ENCODE data around the gene PLEKHA5. TPM values are rescaled to one million over a fixed set of nuclear protein-coding genes. Genes with fewer than 3 reads are reported as not detected.

PLEKHA5 gene, protein sequence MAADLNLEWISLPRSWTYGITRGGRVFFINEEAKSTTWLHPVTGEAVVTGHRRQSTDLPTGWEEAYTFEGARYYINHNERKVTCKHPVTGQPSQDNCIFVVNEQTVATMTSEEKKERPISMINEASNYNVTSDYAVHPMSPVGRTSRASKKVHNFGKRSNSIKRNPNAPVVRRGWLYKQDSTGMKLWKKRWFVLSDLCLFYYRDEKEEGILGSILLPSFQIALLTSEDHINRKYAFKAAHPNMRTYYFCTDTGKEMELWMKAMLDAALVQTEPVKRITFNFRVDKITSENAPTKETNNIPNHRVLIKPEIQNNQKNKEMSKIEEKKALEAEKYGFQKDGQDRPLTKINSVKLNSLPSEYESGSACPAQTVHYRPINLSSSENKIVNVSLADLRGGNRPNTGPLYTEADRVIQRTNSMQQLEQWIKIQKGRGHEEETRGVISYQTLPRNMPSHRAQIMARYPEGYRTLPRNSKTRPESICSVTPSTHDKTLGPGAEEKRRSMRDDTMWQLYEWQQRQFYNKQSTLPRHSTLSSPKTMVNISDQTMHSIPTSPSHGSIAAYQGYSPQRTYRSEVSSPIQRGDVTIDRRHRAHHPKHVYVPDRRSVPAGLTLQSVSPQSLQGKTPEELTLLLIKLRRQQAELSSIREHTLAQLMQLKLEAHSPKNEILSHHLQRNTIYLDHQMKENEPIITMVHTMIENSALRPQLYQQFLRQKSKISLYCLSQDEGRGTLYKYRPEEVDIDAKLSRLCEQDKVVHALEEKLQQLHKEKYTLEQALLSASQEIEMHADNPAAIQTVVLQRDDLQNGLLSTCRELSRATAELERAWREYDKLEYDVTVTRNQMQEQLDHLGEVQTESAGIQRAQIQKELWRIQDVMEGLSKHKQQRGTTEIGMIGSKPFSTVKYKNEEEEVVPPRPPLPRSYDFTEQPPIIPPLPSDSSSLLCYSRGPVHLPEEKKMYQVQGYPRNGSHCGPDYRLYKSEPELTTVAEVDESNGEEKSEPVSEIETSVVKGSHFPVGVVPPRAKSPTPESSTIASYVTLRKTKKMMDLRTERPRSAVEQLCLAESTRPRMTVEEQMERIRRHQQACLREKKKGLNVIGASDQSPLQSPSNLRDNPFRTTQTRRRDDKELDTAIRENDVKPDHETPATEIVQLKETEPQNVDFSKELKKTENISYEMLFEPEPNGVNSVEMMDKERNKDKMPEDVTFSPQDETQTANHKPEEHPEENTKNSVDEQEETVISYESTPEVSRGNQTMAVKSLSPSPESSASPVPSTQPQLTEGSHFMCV
- 53.7 and 88.4 TPM in 2 replicates for total RNA-seq
- polyA plus RNA-seq: 103 and 127 TPM in 2 replicates

DNA sequence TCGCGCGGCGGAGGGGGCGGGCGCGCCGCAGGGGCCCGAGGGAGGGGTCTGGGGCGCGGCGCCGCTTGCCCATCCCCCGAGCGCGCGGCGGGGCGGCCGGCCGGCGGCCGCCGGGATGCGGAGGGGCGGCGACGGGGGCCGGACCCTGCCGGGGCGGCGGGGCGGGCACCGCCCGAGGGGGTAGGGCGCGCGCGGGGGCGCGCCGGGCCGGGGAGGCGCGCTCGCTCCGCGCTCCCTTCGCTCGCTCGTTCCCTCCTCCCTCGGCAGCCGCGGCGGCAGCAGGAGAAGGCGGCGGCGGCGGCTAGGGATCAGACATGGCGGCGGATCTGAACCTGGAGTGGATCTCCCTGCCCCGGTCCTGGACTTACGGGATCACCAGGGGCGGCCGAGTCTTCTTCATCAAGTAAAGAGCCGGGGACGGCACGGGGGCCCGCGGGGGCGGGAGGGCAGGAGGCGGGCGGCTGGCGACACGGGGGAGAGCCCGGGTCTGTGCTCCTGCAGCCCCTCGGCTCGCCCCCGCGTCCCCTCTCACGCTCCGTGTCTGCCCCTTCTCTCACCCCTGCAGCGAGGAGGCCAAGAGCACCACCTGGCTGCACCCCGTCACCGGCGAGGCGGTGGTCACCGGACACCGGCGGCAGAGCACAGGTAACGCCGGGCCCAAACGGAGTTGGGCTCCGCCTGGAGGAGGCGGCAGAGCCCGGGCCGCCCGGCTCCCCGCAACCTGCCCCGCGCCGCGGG lies at the start of gene PLEKHA5:
Gene PLEKHA5, plus strand, starts transcription at position 248 of the 738 bp plus-strand sequence. Its CDS starts 67 bp downstream, at position 315.
- H3K27ac ChIP-seq: peak within 1 kb of the TSS; percentile 82
- TF ChIP-seq, protein P1, sequence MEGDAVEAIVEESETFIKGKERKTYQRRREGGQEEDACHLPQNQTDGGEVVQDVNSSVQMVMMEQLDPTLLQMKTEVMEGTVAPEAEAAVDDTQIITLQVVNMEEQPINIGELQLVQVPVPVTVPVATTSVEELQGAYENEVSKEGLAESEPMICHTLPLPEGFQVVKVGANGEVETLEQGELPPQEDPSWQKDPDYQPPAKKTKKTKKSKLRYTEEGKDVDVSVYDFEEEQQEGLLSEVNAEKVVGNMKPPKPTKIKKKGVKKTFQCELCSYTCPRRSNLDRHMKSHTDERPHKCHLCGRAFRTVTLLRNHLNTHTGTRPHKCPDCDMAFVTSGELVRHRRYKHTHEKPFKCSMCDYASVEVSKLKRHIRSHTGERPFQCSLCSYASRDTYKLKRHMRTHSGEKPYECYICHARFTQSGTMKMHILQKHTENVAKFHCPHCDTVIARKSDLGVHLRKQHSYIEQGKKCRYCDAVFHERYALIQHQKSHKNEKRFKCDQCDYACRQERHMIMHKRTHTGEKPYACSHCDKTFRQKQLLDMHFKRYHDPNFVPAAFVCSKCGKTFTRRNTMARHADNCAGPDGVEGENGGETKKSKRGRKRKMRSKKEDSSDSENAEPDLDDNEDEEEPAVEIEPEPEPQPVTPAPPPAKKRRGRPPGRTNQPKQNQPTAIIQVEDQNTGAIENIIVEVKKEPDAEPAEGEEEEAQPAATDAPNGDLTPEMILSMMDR (IDR thresholded peaks at IDR 0.05; ENCODE audit: low read depth, low read length): no peak
- H3K27me3 ChIP-seq: no peaks in the 10 kb centered on the region
- H3K36me3 ChIP-seq: no peaks in the 10 kb centered on the region
- H3K4me3 ChIP-seq: peak within 1 kb of the TSS; percentile 100
- H3K4me1 ChIP-seq (ENCODE audit: low read depth): peaks cover 28% of the 10 kb centered on the region
- peak; percentile 89 to 93 for DNase-seq (ENCODE audit: low read depth in 1 of 2, low spot score in 1 of 2)
- no peaks in the 10 kb centered on the region for H3K9me3 ChIP-seq (ENCODE audit: low read depth)

DNA sequence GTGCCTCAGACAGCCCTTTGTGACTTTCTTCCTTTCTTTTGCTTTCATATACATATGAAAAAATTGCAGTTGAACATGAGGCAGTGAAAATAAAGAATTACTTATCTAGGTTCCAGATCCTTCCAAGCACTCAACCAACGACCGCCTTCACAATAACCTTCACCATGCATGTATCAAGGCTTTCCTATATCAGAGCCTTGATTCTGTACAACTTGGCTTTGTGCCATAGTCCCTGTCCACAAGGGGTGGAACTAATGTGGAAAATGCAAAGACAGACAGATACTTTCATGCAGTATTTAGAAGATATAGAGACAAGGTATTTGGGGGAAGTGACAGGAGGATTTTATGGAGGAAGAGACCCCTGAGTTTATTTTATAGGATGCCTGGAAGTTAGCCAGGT lies 48.6 kb upstream of the PLEKHA5 start:
- no peak for DNase-seq (ENCODE audit: low read depth in 1 of 2, low spot score in 1 of 2)
- H3K9me3 ChIP-seq (ENCODE audit: low read depth): no peaks in the 10 kb centered on the region
- no peaks in the 10 kb centered on the region for H3K4me1 ChIP-seq (ENCODE audit: low read depth)
- H3K4me3 ChIP-seq: no peak overlapping the region
- TF ChIP-seq, protein P1 (IDR thresholded peaks at IDR 0.05; ENCODE audit: low read depth, low read length): no peak
- no peak overlapping the region for H3K27ac ChIP-seq
- H3K36me3 ChIP-seq: no peaks in the 10 kb centered on the region
- H3K27me3 ChIP-seq: peaks cover 6% of the 10 kb centered on the region

DNA sequence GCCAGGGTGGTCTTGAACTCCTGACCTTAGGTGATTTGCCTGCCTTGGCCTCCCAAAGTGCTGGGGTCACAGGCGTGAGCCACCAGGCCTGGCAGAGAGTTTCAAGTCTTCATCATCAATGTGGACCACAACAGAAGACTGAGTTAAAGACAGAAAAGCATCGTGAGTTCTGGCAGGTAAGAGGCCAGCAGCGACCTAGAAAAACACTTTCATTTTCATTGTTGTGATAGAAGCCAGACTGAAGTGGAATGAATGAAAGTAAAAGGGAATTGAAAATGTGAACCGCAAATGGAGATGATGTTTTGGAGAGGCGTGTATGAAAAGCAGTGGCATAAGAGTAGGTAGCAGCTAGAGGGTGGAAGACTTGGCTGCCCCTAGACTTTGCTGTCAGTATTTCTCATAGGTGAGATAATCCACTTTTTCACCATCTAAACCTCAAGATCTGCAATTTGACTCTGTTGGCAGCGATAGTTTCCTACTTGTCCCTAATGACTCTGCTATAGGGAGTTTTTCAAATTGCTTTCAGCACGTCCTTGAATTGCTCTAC lies 47.1 kb upstream of the PLEKHA5 start:
- Histone ChIP-seq H3K27ac (no peak overlapping the region), H3K9me3 (ENCODE audit: low read depth) (no peaks in the 10 kb centered on the region), H3K4me1 (ENCODE audit: low read depth) (no peaks in the 10 kb centered on the region), H3K4me3 (no peak overlapping the region), H3K27me3 (peaks cover 6% of the 10 kb centered on the region), H3K36me3 (no peaks in the 10 kb centered on the region)
- TF ChIP-seq, protein P1 (IDR thresholded peaks at IDR 0.05; ENCODE audit: low read depth, low read length): no peak
- peak in 1 of 2 donors; percentile 48 for DNase-seq (ENCODE audit: low read depth in 1 of 2, low spot score in 1 of 2)

DNA sequence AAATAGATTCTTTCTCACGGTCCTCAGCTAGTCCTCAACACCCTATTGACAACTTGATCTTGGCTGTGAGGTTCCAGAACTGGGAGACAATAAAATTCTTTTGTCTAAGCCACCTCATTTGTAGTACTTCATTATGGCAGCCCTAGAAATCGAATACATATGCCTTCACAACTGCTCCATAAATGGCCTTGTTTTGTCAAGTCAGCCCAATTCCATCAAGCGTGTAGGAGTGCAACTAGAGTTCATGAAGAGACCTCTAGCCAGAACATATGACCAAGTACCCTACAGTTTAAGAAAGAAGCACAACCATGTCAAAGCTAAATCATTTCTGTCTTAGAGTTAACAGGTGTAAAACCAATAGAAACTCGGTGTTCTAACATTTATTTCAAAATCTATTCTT lies 45.0 kb upstream of the PLEKHA5 start:
- peaks cover 12% of the 10 kb centered on the region for H3K27me3 ChIP-seq
- H3K9me3 ChIP-seq (ENCODE audit: low read depth): no peaks in the 10 kb centered on the region
- DNase-seq (ENCODE audit: low read depth in 1 of 2, low spot score in 1 of 2): no peak
- no peak overlapping the region for H3K4me3 ChIP-seq
- H3K36me3 ChIP-seq: no peaks in the 10 kb centered on the region
- no peaks in the 10 kb centered on the region for H3K4me1 ChIP-seq (ENCODE audit: low read depth)
- H3K27ac ChIP-seq: no peak overlapping the region
- TF ChIP-seq, protein P1 (IDR thresholded peaks at IDR 0.05; ENCODE audit: low read depth, low read length): no peak

Measured in cardiac muscle cell (in vitro differentiated cells and primary cell).